Glutamatergic neuron (in vitro differentiated cells): Measurements from ENCODE around the gene NEDD4. TPM values are rescaled to one million over a fixed set of nuclear protein-coding genes. Genes with fewer than 3 reads are reported as not detected.
A peak's percentile ranks its signal among the peaks of the same experiment; 100 is the strongest.

Source experiments
- DNase-seq: peaks from one replicate; pipeline ENCODE4 v3.0.0; 2022
- H3K27ac Mint-ChIP-seq: one replicate; pipeline ENCODE4 v1.8.0; 2020; ENCODE audit warnings: mild to moderate bottlenecking, mixed read lengths, inconsistent platforms; ENCODE audit not compliant: unreplicated experiment
- H3K27me3 Mint-ChIP-seq: one replicate; pipeline ENCODE4 v1.8.0; 2020; ENCODE audit warnings: mild to moderate bottlenecking, moderate library complexity, mixed read lengths, inconsistent platforms; ENCODE audit not compliant: unreplicated experiment
- H3K36me3 Mint-ChIP-seq: one replicate; pipeline ENCODE4 v1.8.0; 2020; ENCODE audit warnings: mild to moderate bottlenecking, mixed read lengths, inconsistent platforms; ENCODE audit not compliant: unreplicated experiment
- H3K4me1 Mint-ChIP-seq: one replicate; pipeline ENCODE4 v1.8.0; 2020; ENCODE audit warnings: mild to moderate bottlenecking, low read depth, mixed read lengths, inconsistent platforms; ENCODE audit not compliant: unreplicated experiment
- H3K4me3 Mint-ChIP-seq: one replicate; pipeline ENCODE4 v1.8.0; 2020; ENCODE audit warnings: mild to moderate bottlenecking, mixed read lengths, inconsistent platforms; ENCODE audit not compliant: unreplicated experiment
- H3K9me3 Mint-ChIP-seq: one replicate; pipeline ENCODE4 v1.8.0; 2020; ENCODE audit warnings: mild to moderate bottlenecking, moderate library complexity, mixed read lengths, inconsistent platforms; ENCODE audit not compliant: unreplicated experiment
- CTCF ChIP-seq: fragments of 200-600 bp; sonication (generic); IDR thresholded peaks from one replicate; pipeline ENCODE4 v1.5.0; 2021; ENCODE audit not compliant: partially characterized antibody, unreplicated experiment
- total RNA-seq: library from RNA; stranded (reverse); fragmentation: NEBNext Ultra II Directional; extraction: Animal tissue kit (Norgen Biotek cat#: 25700); gene quantifications from one replicate; pipeline ENCODE4 v1.2.1, GENCODE V29; 2021; ENCODE audit not compliant: unreplicated experiment

Gene NEDD4
- total RNA-seq, 1 donor from 2014 or later, result 3.7 TPM

DNA sequence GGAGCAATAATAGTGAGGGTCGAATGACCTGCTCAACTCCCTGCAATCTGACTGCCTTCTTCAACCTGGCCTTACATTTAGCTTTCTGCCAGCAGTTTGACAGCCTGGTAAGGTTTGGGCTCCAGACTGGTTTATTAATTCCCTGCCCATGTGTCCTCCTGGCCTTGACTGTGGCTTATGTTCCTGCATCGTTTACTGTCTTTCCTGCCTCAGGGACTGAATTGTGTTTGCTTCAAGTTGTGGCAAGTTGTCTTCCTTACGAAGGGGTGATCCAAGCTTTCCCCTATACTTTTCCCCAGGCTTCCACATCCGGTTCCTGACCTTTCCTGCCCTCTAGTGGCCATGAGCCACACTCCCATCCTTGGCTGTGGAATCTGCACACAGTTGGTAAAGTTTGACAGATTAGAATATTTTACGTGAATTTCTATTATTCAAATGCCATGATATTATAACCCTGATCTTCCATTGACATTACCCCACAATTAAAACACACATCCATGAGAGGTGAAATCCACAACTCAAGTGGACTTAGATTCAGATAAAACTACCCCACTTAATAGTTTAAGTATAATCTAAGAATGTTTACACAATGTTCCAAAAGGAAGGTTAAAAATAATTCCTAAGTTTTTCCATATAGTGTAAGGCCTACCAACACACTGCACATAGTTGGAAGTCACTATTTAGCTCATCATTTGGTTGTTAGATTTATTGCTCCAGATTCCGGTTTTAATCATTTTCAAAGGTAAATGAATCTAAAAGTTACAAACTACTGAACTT, 95.7 kb downstream of the NEDD4 start:
- H3K27ac Mint-ChIP-seq, result no peak overlapping the region
- H3K4me3 Mint-ChIP-seq, result no peak overlapping the region

GRCh38 chr15:55894399-55894965, 98.9 kb downstream of the NEDD4 start:
- no peak for TF ChIP-seq CTCF
- Mint-ChIP-seq H3K27me3 (no peaks in the 10 kb centered on the region), H3K4me1 (no peaks in the 10 kb centered on the region), H3K4me3 (no peak overlapping the region), H3K27ac (no peak overlapping the region), H3K36me3 (no peaks in the 10 kb centered on the region), H3K9me3 (no peaks in the 10 kb centered on the region)
- DNase-seq, result no peak

More for the DNA sequence above, 95.7 kb downstream of the NEDD4 start:
- Mint-ChIP-seq H3K27me3 (no peaks in the 10 kb centered on the region), H3K9me3 (no peaks in the 10 kb centered on the region), H3K36me3 (no peaks in the 10 kb centered on the region), H3K4me1 (no peaks in the 10 kb centered on the region)
- DNase-seq, result peak; percentile 71
- peak; percentile 85 for TF ChIP-seq CTCF

GRCh38 chr15:55893852-55894251, 99.6 kb downstream of the NEDD4 start:
- no peak overlapping the region for H3K4me3 Mint-ChIP-seq
- H3K27me3 Mint-ChIP-seq, result no peaks in the 10 kb centered on the region
- no peaks in the 10 kb centered on the region for H3K9me3 Mint-ChIP-seq
- no peak for TF ChIP-seq CTCF
- H3K36me3 Mint-ChIP-seq, result no peaks in the 10 kb centered on the region
- DNase-seq, result no peak
- H3K27ac Mint-ChIP-seq, result no peak overlapping the region
- no peaks in the 10 kb centered on the region for H3K4me1 Mint-ChIP-seq

DNA sequence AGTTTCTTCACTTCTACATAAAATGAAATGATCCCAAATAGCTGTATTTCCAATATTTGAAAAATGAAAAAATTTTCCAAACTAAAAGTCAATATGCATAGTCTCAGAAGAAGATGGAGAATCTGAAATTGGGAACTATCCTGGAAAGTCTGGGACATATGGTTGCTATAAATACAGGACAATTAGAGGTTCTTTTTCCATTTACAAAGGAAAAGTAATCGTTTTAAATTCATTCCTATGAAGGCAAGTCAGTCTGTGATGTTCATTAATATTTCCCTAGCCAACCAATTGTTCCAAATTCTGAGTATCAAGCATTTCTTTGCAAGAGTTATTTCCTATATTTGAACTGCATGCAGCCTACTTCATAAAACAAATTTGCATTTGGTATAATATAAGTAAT, 102.2 kb downstream of the NEDD4 start:
- DNase-seq, result no peak
- H3K36me3 Mint-ChIP-seq, result no peaks in the 10 kb centered on the region
- no peak overlapping the region for H3K27ac Mint-ChIP-seq
- TF ChIP-seq CTCF, result no peak
- no peak overlapping the region for H3K4me3 Mint-ChIP-seq
- H3K9me3 Mint-ChIP-seq, result no peaks in the 10 kb centered on the region
- no peaks in the 10 kb centered on the region for H3K4me1 Mint-ChIP-seq
- no peaks in the 10 kb centered on the region for H3K27me3 Mint-ChIP-seq

- Mint-ChIP-seq H3K27me3 (no peaks in the 10 kb centered on the region), H3K4me1 (no peaks in the 10 kb centered on the region), H3K4me3 (no peak overlapping the region), H3K9me3 (no peaks in the 10 kb centered on the region), H3K36me3 (no peaks in the 10 kb centered on the region), H3K27ac (no peak overlapping the region)
- TF ChIP-seq CTCF, result no peak
- no peak for DNase-seq
Measured at GRCh38 chr15:55884223-55884622, 109.2 kb downstream of the NEDD4 start.
